ENCODE results near the gene MAP9.

DNA sequence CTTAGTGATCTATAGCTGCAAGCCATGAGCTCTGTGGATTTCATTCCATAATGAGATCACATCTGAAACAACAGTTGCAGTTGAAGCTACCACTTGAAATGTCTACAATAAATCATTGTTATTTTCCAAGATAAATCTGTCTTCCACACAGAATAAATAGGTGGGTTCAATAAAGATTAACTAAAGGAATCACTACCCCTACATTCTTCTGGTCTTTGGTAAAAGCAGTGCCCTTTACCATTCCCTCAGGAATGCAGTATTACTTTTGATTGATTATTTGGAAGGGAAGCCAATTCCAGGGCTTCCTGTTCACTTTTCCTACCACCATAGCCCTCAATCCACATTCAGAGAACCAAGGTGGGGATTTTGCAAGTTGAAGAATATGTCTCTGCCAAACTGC is 38.9 kb upstream of the MAP9 start:
- TF ChIP-seq, protein P1, sequence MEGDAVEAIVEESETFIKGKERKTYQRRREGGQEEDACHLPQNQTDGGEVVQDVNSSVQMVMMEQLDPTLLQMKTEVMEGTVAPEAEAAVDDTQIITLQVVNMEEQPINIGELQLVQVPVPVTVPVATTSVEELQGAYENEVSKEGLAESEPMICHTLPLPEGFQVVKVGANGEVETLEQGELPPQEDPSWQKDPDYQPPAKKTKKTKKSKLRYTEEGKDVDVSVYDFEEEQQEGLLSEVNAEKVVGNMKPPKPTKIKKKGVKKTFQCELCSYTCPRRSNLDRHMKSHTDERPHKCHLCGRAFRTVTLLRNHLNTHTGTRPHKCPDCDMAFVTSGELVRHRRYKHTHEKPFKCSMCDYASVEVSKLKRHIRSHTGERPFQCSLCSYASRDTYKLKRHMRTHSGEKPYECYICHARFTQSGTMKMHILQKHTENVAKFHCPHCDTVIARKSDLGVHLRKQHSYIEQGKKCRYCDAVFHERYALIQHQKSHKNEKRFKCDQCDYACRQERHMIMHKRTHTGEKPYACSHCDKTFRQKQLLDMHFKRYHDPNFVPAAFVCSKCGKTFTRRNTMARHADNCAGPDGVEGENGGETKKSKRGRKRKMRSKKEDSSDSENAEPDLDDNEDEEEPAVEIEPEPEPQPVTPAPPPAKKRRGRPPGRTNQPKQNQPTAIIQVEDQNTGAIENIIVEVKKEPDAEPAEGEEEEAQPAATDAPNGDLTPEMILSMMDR (IDR thresholded peaks at IDR 0.05; ENCODE audit: insufficient read depth, low read depth, low read length): no peak
- TF ChIP-seq EZH2 (IDR thresholded peaks at IDR 0.05; ENCODE audit: insufficient read depth, low read length): no peak

Measured in astrocyte (in vitro differentiated cells and primary cell).